Omental fat pad (tissue), 4 donors: ENCODE data around the gene CLEC4G. TPM values are rescaled to one million over a fixed set of nuclear protein-coding genes. Genes with fewer than 3 reads are reported as not detected.

Experiments
- ATAC-seq: fragments of 150-250 bp; one replicate; pipeline ENCODE4 v1.9.1; 2016; ENCODE audit warnings: mild to moderate bottlenecking, moderate library complexity; ENCODE audit not compliant: low FRiP score
- DNase-seq: peaks from one replicate; pipeline ENCODE4 v3.0.0-alpha.2; 2019; ENCODE audit warnings: low spot score
- total RNA-seq, 4 donors: library from RNA; depleted of rRNA; stranded (reverse); fragments of >200 nt; gene quantifications; one replicate each; pipeline ENCODE4 v1.1.0, GENCODE V29; 2016
- TF ChIP-seq, protein P1 (sequence below), 3 donors: fragments of 450-650 bp; IDR thresholded peaks; one replicate each; pipeline ENCODE4 v1.5.1; 2016 to 2017; ENCODE audit warnings: antibody characterized with exemption in 3 of 3, mild to moderate bottlenecking in 3 of 3, moderate library complexity in 2 of 3

CLEC4G gene
- total RNA-seq = 1 to 10 TPM; 2.3 to 9.3 (median 6.0) TPM

- DNase-seq (no peak), ATAC-seq (no peak)
- TF ChIP-seq, protein P1, sequence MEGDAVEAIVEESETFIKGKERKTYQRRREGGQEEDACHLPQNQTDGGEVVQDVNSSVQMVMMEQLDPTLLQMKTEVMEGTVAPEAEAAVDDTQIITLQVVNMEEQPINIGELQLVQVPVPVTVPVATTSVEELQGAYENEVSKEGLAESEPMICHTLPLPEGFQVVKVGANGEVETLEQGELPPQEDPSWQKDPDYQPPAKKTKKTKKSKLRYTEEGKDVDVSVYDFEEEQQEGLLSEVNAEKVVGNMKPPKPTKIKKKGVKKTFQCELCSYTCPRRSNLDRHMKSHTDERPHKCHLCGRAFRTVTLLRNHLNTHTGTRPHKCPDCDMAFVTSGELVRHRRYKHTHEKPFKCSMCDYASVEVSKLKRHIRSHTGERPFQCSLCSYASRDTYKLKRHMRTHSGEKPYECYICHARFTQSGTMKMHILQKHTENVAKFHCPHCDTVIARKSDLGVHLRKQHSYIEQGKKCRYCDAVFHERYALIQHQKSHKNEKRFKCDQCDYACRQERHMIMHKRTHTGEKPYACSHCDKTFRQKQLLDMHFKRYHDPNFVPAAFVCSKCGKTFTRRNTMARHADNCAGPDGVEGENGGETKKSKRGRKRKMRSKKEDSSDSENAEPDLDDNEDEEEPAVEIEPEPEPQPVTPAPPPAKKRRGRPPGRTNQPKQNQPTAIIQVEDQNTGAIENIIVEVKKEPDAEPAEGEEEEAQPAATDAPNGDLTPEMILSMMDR (IDR thresholded peaks at IDR 0.05) = no peak
These were observed at the start of gene CLEC4G for GRCh38 chr19:7732045-7732444. Gene CLEC4G (minus strand): TSS chr19:7732110. CDS start chr19:7732102, 8 bp downstream.

DNA sequence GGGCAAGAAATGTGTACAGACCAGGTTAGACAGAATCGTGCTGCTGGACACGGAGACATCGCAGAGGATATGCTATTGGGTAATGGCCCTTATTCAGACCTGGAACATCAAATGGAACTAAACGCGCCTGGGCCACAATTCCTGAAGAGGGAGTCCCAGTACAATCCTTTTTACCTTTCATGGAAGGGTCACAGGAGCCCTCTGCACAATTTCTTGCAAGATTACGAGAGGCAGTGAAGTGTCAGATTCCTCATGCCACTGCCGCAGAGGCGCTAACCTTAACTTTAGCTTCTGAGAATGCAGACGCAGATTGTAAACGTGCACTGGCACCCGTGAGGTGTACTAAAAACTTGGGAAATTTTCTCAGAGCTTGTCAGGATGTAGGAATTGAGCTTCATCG lies 49.2 kb upstream of the CLEC4G start:
- no peak for ATAC-seq
- TF ChIP-seq, protein P1 (IDR thresholded peaks at IDR 0.05) = no peak
- DNase-seq = no peak

DNA sequence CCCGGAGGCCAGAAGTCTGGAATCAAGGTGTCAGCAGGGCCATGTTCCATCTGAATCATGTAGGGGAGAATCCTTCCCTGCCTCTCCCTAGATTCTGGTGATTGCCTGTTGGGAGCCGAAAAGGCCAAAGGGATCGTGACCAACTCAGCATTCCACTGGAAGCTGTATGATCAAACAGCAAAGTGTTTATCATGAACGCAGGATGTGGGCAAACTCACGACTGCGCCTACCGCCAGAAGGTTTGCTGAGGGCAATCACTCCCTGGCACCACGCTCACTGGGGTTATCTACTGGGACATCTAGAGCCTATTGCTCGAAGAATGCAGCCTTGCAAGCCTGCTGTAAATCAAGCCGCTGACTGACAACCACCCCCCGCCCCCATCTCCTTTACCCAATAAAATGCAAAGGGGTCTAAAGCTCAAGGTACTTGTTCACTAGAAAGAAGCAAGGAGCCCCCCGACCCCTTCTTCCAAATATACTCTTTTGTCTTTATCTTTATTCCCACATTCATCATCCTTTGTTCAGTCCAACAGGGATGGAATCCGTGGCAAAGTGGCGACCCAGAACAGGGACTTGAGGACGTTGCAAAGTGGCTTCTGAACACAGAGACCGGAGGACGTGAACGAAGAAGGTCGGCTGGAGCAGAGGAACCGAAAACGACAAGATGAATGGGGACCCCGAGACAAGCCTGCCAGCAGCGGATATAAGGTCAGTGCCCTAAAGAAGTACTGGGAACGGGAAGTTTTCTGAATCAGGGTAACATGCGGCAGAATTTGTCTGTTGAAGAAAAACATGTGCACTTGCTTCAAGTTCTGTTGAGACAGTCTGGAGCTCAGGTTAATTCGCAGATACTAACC lies 47.9 kb upstream of the CLEC4G start:
- DNase-seq = no peak
- ATAC-seq = no peak
- TF ChIP-seq, protein P1 (IDR thresholded peaks at IDR 0.05) = no peak

- TF ChIP-seq, protein P1 (IDR thresholded peaks at IDR 0.05) = no peak
- ATAC-seq = no peak
- DNase-seq = no peak
These were observed 46.2 kb upstream of the CLEC4G start for GRCh38 chr19:7778081-7778480.

DNA sequence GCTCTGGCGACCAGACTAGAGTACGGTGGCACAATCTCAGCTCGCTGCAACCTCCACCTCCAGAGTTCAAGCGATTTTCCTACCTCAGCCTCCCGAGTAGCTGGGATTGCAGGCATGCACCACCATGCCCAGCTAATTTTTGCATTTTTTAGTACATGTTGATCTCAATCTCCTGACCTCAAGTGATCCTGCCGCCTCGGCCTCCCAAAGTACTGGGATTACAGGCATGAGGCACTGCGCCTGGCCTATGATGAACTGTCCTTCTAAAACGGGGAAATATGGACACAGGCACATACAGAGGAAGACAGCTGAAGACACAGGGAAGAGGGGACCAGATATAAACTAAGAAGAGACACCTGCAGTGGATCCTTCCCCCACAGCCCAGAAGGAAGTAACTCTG lies 43.9 kb upstream of the CLEC4G start:
- no peak for DNase-seq
- TF ChIP-seq, protein P1 (IDR thresholded peaks at IDR 0.05) = no peak
- ATAC-seq = no peak

DNA sequence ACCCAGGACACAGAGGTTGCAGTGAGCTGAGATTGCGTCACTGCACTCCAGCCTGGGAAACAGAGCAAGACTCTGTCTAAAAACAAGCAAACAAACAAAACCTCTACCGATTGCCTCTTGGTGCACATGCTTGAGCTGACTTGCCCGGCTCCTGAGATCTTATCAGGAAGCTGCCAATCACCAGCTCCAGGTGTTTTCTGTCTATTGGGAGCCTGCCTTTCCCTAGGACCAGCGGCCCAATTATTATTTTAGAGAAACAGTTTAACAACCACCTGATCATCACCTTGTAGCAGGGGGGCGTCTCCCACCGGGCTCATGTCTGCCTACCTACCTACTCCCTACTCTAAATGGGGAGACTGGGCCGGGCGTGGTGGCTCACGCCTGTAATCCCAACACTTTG lies 41.9 kb upstream of the CLEC4G start:
- no peak for DNase-seq
- TF ChIP-seq, protein P1 (IDR thresholded peaks at IDR 0.05) = no peak
- no peak for ATAC-seq

DNA sequence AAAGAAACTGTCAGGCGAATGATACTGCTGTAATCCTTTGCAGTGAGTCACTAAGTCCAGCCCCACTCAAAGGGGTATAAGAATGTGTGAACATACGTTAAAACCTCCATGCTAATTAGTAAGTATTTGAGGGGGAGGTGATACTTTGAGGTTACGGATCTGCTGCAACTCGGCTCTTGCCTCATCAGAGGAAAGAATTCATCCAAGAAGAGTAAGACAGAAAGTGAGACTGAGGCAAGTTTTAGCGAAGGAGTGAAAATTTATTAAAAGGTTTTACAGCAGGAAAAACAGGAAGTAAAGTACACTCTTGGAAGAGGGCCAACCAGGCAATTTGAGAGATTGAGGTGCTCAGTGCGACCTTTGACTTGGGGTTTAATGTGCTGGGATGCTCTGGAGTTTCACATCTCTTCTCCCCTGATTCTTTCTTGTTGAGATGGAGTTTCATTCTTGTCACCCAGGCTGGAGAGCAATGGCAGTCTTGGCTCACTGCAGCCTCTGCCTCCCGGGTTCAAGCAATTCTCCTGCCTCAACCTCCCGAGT lies 40.9 kb upstream of the CLEC4G start:
- ATAC-seq (peak; percentile 66), DNase-seq (no peak)
- TF ChIP-seq, protein P1 (IDR thresholded peaks at IDR 0.05) = no peak
